Aorta (tissue), 5 donors: ENCODE results near the gene TST. TPM values are rescaled to one million over a fixed set of nuclear protein-coding genes. Genes with fewer than 3 reads are reported as not detected.
A peak's percentile ranks its signal among the peaks of the same experiment; 100 is the strongest.

Experiments
- ATAC-seq: fragments of 200-7000 bp; cut with Tn5 transposase; one replicate; pipeline ENCODE4 v1.9.1; 2022; ENCODE audit warnings: moderate library complexity; ENCODE audit not compliant: low FRiP score
- DNase-seq, 2 donors: peaks; one replicate each; pipeline ENCODE4 v3.0.0-alpha.2; 2020
- H3K27ac ChIP-seq, 2 donors: one replicate each; pipeline ENCODE4 v1.5.1; 2013; ENCODE audit warnings: low read length in 2 of 2, mild to moderate bottlenecking in 2 of 2, moderate library complexity in 2 of 2, control low read depth in 1 of 2, inconsistent platforms in 1 of 2, low read depth in 1 of 2
- H3K27me3 ChIP-seq, 2 donors: one replicate each; pipeline ENCODE4 v1.6.1; 2013; ENCODE audit warnings: control low read depth in 1 of 2, low read length in 1 of 2, mild to moderate bottlenecking in 1 of 2, moderate library complexity in 1 of 2; ENCODE audit not compliant: insufficient read depth in 2 of 2, control insufficient read depth in 1 of 2
- H3K36me3 ChIP-seq, 2 donors: one replicate each; pipeline ENCODE4 v1.6.1; 2013; ENCODE audit warnings: control low read depth in 1 of 2, low read length in 1 of 2, mild to moderate bottlenecking in 1 of 2; ENCODE audit not compliant: insufficient read depth in 2 of 2, control insufficient read depth in 1 of 2
- H3K4me1 ChIP-seq, 2 donors: one replicate each; pipeline ENCODE4 v1.6.1; 2013; ENCODE audit warnings: low read length in 2 of 2, control low read depth in 1 of 2, mild to moderate bottlenecking in 1 of 2, moderate library complexity in 1 of 2; ENCODE audit not compliant: insufficient read depth in 2 of 2, control insufficient read depth in 1 of 2
- H3K4me3 ChIP-seq, 2 donors: one replicate each; pipeline ENCODE4 v1.5.1; 2013; ENCODE audit warnings: low read length in 2 of 2, control low read depth in 1 of 2, mild to moderate bottlenecking in 1 of 2
- H3K9me3 ChIP-seq: one replicate; pipeline ENCODE4 v1.6.1; 2013; ENCODE audit warnings: mild to moderate bottlenecking, low read length; ENCODE audit not compliant: control insufficient read depth
- WGBS, 2 donors: extraction: QIAGEN DNeasy Blood & Tissue Kit; methylation state at CpG; one replicate each; pipeline ENCODE4 v1.1.7; 2013; 5-methylcytosine and 5-hydroxymethylcytosine counted together
- intact Hi-C, 2 donors: fragments of 100-400 bp; cut with DNase I; formaldehyde crosslinking; loops; one replicate each; pipeline versions ENCODE4 v1.14.2 to v1.15.0; 2022
- polyA plus RNA-seq, 2 donors: library from polyadenylated mRNA; stranded (reverse); fragments of 200-250 nt; gene quantifications; one replicate each; pipeline ENCODE4 v1.2.3, GENCODE V29; 2013
- total RNA-seq, 2 donors: library from RNA; stranded (reverse); fragmentation: NEBNext Ultra II Directional; extraction: Animal tissue kit (Norgen Biotek cat#: 25700); gene quantifications; one replicate each; pipeline ENCODE4 v1.2.1, GENCODE V29; 2021
- donor health status: healthy with polysubstance abuse.
- donor health status: Bipolar disorder and iron deficiency.
- donor health status: DM: no; HTN: no; CAD: no.
- donor health status: DM: no; HTN: no; CAD: no.
- donor health status: DM: yes; HTN: yes; CAD: no.

Gene TST
- total and polyA plus RNA-seq, 4 donors = 9.7 to 61.7 (median 18.4) TPM

DNA sequence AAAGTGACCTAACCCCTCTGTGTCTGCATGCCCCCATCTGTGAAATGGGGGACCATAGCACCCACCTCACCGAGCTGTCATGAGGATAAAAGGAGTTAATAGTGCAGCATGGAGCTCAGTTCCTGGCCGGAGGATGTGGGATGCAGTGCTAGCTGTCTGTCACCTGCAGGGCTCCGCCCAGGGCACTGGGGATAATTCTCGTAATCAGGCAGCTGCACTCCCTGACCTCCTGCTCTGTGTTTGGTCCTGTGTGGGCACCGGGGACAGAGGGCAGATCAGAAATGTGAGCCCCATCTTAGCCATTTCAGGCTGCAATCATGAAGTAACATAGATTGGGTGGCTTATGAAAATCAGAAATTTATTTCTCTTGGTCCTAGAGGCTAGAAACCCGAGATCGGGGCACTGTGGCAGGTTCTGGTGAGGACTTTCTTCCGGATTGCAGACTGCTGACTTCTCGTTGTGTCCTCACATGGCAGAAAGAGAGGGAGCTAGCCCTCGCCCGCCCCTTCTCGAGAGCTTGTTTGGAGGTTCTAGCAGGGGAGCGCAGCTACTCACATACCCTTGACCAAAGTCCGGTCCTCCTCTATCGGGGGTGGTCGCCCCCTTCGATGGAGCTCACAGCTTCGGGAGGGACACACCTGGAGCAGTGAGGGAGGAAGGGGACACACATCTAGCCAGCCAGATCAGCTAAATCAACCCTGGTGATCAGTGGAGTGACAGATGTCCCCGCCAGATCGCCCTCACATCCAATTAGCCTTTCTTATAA is 35.5 kb upstream of the TST start:
- Histone ChIP-seq H3K9me3 (no peaks in the 10 kb centered on the region), H3K27ac (no peak overlapping the region), H3K27me3 (no peaks in the 10 kb centered on the region), H3K4me3 (no peak overlapping the region), H3K4me1 (no peaks in the 10 kb centered on the region), H3K36me3 (peaks cover 0 to 5% of the 10 kb centered on the region in 2 donors)
- DNase-seq (no peak), ATAC-seq (no peak)
- intact Hi-C loops = no loop called here
- WGBS, 2 donors = 93 to 94% methylated on average over 20 of the region's 20 CpGs

DNA sequence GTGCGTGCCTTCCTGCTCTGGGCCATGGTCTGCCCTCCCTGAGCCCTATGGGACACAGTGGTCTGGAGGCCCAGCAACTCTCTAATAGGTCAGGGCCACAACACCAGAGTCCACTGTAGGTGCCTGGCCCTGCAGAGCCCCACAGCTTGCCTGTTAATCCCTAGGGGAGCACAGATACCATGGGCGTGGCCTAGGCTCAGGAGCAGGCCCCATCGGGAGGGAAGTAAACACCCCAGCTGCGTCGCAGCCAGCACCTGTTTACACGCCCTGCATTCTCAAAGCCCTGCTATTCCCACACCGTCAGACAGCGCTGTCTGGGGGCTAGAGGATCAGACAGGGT is 34.8 kb upstream of the TST start:
- WGBS, 2 donors = 88 to 89% methylated on average over 8 of the region's 8 CpGs
- no peak for ATAC-seq
- Histone ChIP-seq H3K36me3 (peaks cover 0 to 5% of the 10 kb centered on the region in 2 donors), H3K4me1 (no peaks in the 10 kb centered on the region), H3K27ac (no peak overlapping the region), H3K27me3 (no peaks in the 10 kb centered on the region), H3K9me3 (no peaks in the 10 kb centered on the region), H3K4me3 (no peak overlapping the region)
- no peak for DNase-seq
- intact Hi-C loops = no loop called here

DNA sequence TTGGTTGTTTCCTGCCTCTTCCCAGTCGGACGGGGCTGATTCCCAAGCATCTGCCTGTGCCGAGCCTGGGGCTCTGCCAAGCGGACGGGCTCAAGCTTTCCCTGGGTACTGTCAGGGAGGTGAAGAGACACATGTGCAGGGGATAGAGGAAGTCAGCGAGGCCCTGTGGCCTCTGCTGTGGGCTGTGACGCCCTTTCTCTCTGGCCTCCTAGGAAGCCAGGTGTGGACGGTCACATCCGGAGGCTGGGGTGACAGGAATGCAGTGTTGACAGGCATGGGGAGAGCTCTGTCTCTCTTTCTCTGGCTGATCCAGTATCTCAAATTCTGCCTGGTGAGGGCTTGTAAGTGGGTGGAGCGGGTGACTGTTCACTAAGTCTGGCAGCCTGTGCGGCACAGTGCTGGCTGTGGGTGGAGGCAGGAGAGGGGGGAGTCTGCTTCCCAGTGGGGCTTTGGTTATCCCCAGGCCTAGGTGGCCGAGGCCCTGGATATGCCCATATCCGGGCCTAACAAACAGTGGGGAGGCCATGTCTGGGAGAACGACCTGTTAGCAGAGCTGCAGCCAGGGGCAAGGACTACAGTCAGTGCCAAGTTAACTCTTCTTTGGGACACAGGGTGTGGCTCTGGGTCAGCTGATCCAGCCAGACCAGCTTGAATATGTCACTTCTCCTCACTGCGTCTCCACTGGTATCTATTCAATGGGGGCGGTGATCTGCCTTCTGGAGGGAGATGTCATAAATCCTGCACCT is 34.2 kb upstream of the TST start:
- no peak for DNase-seq
- 88% methylated on average over 16 of the region's 16 CpGs for WGBS, 2 donors
- Histone ChIP-seq H3K9me3 (no peaks in the 10 kb centered on the region), H3K4me1 (no peaks in the 10 kb centered on the region), H3K27ac (no peak overlapping the region), H3K36me3 (peaks cover 0 to 5% of the 10 kb centered on the region in 2 donors), H3K27me3 (no peaks in the 10 kb centered on the region), H3K4me3 (no peak overlapping the region)
- ATAC-seq = no peak
- intact Hi-C loops = no loop called here

DNA sequence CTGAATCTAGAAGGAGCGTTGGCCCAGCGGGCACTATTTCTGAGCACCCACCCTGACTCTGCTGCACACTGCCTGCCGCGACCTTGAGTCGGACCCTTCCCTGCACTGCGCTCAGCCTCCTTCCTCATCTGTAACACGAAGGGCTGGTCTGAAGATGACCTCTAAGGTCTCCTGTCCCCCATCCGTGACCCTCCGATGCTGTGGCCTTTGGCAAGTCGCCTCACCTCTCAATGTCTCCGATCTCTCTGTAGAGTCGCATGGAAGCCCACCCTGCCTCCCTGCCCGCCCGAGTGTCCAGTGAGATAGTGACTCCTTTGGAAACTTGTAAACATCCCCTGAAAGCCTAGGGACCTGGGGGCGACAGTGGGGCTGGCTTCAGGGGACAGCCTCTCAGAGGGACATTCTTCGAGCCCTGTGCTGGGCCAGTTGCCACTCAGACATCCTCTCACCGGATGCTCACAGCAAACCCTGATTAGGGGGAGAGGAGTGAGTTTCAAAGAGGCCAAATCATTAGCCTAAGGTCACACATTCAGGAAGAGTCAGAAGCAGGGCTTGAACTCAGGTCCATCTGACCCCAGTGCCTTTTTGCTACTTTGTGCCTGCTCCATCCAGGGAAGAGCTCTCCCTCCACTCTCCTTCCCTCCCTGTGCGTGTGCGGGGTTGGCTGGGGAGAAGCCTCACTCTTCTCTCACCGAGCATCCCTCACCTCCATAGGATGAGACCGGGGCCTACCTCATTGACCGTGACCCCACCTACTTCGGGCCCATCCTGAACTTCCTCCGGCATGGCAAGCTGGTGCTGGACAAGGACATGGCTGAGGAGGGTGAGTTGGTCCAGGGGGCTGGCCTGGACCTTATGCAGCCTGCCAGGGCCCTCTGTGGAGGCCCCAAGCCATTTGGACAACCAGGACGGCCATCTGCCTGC is 33.4 kb upstream of the TST start:
- DNase-seq = no peak

DNA sequence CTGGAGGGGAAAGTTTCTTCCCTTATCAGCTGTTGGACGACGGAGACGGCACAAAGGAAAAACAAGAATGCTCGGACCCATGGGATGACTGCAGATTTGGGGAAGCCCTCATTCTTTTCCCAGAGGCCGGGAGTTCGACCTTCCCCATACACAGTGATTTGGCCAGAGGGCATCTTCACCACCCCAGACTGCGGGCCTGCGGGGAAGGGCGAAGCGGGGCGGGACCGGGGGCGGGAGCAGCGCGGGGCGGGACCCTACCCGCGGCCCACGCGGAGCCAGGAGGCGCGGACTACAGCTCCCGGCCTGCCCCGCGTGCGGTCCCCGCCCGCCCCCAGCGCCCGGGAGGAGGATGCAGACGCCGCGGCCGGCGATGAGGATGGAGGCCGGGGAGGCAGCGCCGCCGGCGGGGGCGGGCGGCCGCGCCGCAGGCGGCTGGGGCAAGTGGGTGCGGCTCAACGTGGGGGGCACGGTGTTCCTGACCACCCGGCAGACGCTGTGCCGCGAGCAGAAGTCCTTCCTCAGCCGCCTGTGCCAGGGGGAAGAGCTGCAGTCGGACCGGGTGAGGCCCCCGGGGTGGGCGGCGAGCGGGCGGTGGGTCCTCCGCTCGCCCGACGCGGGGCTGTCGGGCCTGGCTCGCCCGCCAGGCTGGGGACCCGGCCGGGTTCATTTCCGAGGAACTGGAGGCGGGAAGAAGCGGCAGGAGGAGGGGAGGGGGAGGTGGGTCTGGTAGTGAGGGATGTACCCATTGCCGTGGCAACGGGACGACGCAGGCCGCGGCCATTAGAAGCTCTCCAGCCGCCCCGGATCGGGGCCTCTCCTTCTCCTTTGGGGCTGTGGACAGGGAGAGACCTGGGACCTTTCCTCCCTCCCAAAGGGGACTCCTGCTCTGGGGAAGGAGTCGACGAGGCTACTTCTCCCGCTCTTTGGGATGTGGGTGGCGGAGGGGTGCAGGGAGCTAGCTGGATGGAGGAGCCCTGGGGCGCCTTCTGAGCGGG is 32.4 kb upstream of the TST start, which contains the start of gene KCTD17:
TSS of gene KCTD17 (plus strand) at position 352 of the 995 bp plus-strand sequence. CDS start at position 371, 19 bp downstream.
- no peak within 1 kb of the TSS for H3K27ac ChIP-seq
- intact Hi-C loops = no loop called here
- 2% methylated on average over 78 to 89 of the region's 89 CpGs for WGBS, 2 donors
- H3K4me1 ChIP-seq = no peaks in the 10 kb centered on the region
- no peaks in the 10 kb centered on the region for H3K9me3 ChIP-seq
- H3K4me3 ChIP-seq = peak within 1 kb of the TSS; percentile 35 to 74
- H3K27me3 ChIP-seq = no peaks in the 10 kb centered on the region
- DNase-seq = peak; percentile 85 to 93
- peak; percentile 91 for ATAC-seq
- peaks cover 0 to 5% of the 10 kb centered on the region in 2 donors for H3K36me3 ChIP-seq

More for the DNA sequence above, 33.4 kb upstream of the TST start:
- H3K4me3 ChIP-seq = peak overlapping the region in 1 of 2 donors; percentile 74
- intact Hi-C loops = no loop called here
- 72 to 75% methylated on average over 25 of the region's 25 CpGs for WGBS, 2 donors
- no peak overlapping the region for H3K27ac ChIP-seq
- no peaks in the 10 kb centered on the region for H3K4me1 ChIP-seq
- peaks cover 0 to 5% of the 10 kb centered on the region in 2 donors for H3K36me3 ChIP-seq
- no peak for ATAC-seq
- H3K27me3 ChIP-seq = no peaks in the 10 kb centered on the region
- H3K9me3 ChIP-seq = no peaks in the 10 kb centered on the region

DNA sequence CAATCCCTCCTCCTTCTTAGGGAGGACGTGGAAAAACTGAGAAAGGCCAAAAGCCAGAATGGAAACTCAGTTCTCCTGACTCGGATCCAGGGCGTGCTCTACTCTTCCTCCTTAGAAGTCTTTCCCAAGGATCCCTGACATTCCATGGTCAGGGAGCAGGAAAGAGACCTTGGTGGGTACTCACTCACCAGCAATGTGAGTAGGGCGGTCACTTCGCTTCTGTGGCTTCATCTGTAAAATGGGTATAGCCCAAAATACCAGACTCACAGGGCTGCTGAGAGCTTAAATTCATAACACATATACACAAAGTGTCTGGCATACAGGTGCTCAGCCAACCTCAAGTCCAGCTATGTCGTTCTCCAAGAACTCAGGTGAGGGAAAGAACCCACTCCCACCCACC is 31.7 kb upstream of the TST start:
- WGBS, 2 donors = 71 to 74% methylated on average over 6 of the region's 6 CpGs
- H3K36me3 ChIP-seq = peaks cover 0 to 2% of the 10 kb centered on the region in 2 donors
- no peak overlapping the region for H3K4me3 ChIP-seq
- no peaks in the 10 kb centered on the region for H3K9me3 ChIP-seq
- no peaks in the 10 kb centered on the region for H3K27me3 ChIP-seq
- ATAC-seq (no peak), DNase-seq (no peak)
- intact Hi-C loops = no loop called here
- H3K4me1 ChIP-seq = no peaks in the 10 kb centered on the region
- H3K27ac ChIP-seq = no peak overlapping the region

DNA sequence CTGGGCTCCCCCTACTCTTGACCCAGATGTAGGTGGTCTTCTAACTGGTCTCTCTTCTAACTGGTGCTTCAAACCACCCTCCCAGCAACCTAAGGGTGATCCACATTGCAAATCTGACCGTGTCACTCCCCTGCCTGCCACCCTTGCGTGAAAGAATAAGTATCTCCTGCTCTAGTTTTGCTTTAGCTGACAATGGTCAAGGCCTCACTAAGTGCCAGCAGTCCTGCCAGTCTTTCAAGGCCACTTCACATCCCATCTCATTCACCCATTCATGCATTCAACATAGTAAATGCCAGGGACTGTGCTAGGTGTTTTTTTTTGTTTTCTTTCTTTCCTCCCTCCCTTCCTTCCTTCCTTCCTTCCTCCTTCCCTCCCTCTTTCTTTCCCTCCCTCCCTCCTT is 30.0 kb upstream of the TST start:
- intact Hi-C loops = no loop called here
- H3K4me3 ChIP-seq = no peak overlapping the region
- no peaks in the 10 kb centered on the region for H3K9me3 ChIP-seq
- H3K27ac ChIP-seq = no peak overlapping the region
- DNase-seq (no peak), ATAC-seq (no peak)
- no peaks in the 10 kb centered on the region for H3K4me1 ChIP-seq
- H3K36me3 ChIP-seq = peaks cover 0 to 2% of the 10 kb centered on the region in 2 donors
- H3K27me3 ChIP-seq = no peaks in the 10 kb centered on the region
- WGBS, 2 donors = 86 to 87% methylated on average over 2 of the region's 2 CpGs
